Measurements from ENCODE around the gene PTGR1.

DNA sequence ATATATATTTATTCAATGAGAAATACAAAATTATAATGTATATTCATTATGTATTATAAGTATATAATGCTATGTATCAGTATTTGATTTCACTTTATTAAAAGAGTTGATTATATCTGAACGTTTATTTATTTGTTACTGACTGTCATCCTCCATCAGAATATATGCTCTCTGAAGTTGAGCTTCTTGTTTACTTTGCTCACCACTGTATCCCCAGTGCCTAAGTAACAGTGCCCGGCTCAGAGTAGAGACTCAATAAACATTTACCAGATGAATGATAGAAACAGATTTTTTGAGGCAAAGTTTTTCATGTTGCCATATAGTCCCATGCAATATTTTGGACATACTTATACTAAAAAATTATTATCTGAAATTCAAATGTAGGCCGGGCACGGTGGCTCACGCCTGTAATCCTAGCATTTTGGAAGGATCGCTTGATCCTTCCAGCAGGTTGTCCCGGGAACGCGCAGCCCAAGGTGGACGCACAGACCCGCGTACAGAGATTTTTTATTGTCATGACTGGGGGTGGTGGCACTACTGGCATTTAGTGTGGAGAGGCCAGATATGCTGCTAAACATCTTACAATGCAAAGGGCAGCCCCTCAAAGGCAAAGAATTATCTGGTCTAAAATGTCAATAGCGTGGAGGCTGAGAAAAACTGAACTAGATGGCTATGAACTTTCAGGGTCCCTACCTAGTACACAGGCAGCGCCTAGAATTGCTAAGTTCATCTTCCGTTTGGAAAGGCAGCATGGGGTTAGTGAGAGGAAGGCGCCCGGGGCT lies 30.9 kb upstream of the PTGR1 start:
- TF ChIP-seq EZH2 (IDR thresholded peaks at IDR 0.05; ENCODE audit: insufficient read depth, poor library complexity, severe bottlenecking) (no peak), EZH2phosphoT487 (IDR thresholded peaks at IDR 0.05; ENCODE audit: insufficient read depth, low read depth) (no peak)
